ENCODE measurements around the gene AHNAK2. TPM values are rescaled to one million over a fixed set of nuclear protein-coding genes. Genes with fewer than 3 reads are reported as not detected.

Gene AHNAK2
- total RNA-seq, 1 donor from 2014 or later: 26.9 TPM

DNA sequence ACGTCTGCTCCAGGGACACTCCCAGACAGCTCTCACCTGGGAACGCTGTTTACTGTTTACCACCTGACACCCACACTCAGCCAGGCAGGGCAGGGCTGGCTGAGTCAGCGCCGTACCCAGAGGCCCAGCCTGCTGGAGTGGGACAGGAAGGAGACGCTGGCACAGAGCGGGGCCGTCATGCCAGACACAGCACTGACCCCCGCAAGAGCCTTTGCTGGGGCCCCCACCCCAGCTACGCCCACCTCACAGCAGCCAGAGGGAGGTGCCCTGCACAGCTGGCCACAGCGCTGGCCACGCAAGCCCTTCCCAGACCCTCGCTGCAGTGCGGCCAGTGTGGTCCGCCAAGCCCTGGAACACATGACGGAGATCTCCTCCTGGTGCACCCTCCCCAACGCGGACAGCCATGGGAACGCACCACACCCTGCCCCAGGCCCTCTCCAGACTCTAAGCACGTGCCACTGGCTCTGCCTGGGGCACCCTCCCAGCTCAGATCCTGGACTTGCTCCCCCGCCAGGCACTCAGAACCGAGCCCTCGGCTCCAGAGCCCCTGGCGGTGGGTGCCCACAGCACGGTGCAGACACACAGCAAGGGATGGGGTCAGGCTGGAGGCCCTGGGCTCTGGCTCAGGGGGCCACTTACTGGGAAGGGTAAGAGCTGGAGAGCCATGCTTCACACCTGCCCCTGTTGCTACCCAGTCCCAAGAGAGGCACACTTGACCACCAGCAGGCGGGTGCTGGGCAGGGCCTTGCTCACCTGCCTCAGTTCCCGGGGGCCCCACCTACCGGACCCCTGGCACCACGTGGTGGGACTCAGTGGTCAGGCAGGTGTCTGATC, 5.7 kb downstream of the AHNAK2 start:
- no peak overlapping the region for H3K27ac Mint-ChIP-seq (ENCODE audit: unreplicated experiment)
- H3K27me3 Mint-ChIP-seq (ENCODE audit: unreplicated experiment): peaks cover 10% of the 10 kb centered on the region
- TF ChIP-seq, protein P1, sequence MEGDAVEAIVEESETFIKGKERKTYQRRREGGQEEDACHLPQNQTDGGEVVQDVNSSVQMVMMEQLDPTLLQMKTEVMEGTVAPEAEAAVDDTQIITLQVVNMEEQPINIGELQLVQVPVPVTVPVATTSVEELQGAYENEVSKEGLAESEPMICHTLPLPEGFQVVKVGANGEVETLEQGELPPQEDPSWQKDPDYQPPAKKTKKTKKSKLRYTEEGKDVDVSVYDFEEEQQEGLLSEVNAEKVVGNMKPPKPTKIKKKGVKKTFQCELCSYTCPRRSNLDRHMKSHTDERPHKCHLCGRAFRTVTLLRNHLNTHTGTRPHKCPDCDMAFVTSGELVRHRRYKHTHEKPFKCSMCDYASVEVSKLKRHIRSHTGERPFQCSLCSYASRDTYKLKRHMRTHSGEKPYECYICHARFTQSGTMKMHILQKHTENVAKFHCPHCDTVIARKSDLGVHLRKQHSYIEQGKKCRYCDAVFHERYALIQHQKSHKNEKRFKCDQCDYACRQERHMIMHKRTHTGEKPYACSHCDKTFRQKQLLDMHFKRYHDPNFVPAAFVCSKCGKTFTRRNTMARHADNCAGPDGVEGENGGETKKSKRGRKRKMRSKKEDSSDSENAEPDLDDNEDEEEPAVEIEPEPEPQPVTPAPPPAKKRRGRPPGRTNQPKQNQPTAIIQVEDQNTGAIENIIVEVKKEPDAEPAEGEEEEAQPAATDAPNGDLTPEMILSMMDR (IDR thresholded peaks at IDR 0.05; ENCODE audit: unreplicated experiment): no peak
- peaks cover 15% of the 10 kb centered on the region for H3K4me1 Mint-ChIP-seq (ENCODE audit: unreplicated experiment)
- no peak overlapping the region for H3K4me3 Mint-ChIP-seq (ENCODE audit: unreplicated experiment)
- no peak for DNase-seq (ENCODE audit: low spot score)
- H3K36me3 Mint-ChIP-seq (ENCODE audit: low read depth, unreplicated experiment): no peaks in the 10 kb centered on the region
- no peaks in the 10 kb centered on the region for H3K9me3 Mint-ChIP-seq (ENCODE audit: unreplicated experiment)

DNA sequence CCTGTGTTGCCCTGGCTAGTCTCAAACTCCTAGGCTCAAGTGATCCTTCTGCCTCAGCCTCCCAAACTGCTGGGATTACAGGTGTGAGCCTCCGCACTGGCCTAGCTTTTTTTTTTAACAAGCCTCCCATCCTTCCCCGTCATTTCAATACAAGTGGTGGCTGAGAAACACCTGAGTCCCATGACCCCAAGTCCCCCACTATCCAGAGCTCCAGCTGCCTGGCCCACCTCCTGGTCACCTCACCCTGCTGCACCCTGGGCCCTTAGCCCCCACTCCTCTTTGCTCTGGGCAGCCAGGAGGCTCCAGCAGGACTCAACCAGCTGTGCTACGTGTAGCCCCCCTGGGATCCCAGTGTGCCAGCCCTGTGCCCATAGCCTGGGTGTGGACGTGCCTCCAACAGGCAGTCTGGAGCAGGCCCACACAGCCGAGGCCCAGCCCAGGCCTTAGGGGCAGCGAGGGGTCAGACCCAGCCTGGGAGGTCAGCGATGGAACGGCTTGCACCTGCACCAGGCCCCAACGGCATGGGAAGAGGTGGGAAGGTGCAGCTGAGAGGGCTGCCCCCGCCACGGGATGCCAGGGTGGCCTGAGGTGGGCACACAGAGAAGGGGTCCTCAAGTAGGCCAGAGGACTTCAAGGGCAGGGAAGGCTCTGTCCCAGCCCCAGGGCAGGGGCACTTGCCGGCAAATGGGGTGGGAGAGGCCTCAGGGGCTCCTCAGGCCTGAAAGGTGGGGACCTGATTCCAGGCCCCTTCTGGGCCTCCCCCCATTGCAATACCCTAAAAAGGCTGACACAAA, 6.5 kb downstream of the AHNAK2 start:
- Mint-ChIP-seq H3K27ac (ENCODE audit: unreplicated experiment) (no peak overlapping the region), H3K4me1 (ENCODE audit: unreplicated experiment) (peaks cover 15% of the 10 kb centered on the region), H3K9me3 (ENCODE audit: unreplicated experiment) (no peaks in the 10 kb centered on the region), H3K36me3 (ENCODE audit: low read depth, unreplicated experiment) (no peaks in the 10 kb centered on the region), H3K4me3 (ENCODE audit: unreplicated experiment) (no peak overlapping the region), H3K27me3 (ENCODE audit: unreplicated experiment) (peaks cover 10% of the 10 kb centered on the region)
- TF ChIP-seq, protein P1 (IDR thresholded peaks at IDR 0.05; ENCODE audit: unreplicated experiment): no peak
- no peak for DNase-seq (ENCODE audit: low spot score)

DNA sequence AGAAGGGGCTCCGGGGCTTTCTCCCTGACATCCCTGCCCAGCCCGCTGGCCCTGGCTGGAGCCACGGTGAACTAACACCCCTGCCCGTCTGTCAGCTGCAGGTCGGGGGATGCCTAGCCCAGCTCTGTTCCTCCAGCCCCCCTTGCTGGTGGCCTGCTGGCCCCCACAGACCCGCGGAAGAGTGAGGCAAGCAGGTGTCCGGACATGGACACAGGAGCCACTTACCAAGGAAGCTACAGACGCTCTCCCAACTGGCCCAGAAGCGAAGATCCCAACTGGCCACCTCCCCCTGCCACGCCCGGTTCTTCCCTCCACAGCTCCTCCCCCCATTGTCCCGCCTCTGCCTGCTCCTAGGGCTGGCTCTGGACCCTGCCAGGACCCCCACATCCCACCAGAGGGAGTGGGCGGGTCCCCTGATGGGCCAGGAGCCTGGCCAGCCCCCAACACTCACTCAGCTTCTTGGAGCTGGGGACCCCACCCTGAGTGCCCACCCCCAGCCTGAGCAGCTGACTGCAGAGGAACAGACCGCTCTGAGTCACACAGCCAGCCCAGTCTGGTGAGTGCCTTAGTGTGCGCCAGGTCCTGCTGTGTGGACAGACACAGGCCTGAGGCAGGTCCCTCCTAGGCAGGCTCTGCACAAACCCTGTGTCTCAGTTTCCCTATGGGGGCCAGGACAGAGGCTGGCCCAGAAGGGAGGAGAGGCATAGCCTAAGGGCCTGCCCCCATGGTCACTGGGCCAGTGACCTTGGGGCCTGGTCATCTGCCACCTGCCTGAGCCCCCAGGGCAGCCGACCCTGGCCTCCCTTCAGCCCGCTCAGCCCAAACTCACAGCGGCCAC, 7.7 kb downstream of the AHNAK2 start:
- peaks cover 10% of the 10 kb centered on the region for H3K27me3 Mint-ChIP-seq (ENCODE audit: unreplicated experiment)
- no peaks in the 10 kb centered on the region for H3K9me3 Mint-ChIP-seq (ENCODE audit: unreplicated experiment)
- TF ChIP-seq, protein P1 (IDR thresholded peaks at IDR 0.05; ENCODE audit: unreplicated experiment): no peak
- DNase-seq (ENCODE audit: low spot score): no peak
- H3K4me3 Mint-ChIP-seq (ENCODE audit: unreplicated experiment): no peak overlapping the region
- no peaks in the 10 kb centered on the region for H3K36me3 Mint-ChIP-seq (ENCODE audit: low read depth, unreplicated experiment)
- H3K4me1 Mint-ChIP-seq (ENCODE audit: unreplicated experiment): peaks cover 12% of the 10 kb centered on the region
- H3K27ac Mint-ChIP-seq (ENCODE audit: unreplicated experiment): no peak overlapping the region

DNA sequence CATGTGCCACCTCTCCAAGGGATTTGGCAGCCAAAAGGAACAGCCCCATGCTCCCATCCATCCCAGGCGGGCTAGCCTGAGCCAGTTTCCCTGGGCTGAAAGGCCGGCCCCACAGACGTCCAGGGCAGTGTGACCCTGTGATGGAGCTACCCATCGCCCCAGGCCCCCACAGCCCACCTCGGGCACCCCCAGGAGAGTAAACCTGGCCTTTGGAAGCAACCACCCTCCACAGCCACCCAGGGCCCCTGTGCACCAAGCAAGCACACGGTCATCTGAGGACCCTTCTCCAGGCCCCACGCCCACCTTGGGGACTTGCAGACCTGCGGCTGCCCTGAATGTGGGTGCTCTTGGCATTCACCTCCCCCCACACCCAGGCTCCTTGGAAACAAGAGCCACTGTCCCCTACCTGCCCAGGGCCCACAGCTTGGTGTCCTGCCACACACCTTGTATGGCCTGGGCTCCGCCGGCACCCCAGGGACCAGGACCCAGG, 8.4 kb downstream of the AHNAK2 start:
- no peaks in the 10 kb centered on the region for H3K36me3 Mint-ChIP-seq (ENCODE audit: low read depth, unreplicated experiment)
- peaks cover 12% of the 10 kb centered on the region for H3K4me1 Mint-ChIP-seq (ENCODE audit: unreplicated experiment)
- H3K4me3 Mint-ChIP-seq (ENCODE audit: unreplicated experiment): no peak overlapping the region
- H3K27me3 Mint-ChIP-seq (ENCODE audit: unreplicated experiment): peaks cover 10% of the 10 kb centered on the region
- no peak overlapping the region for H3K27ac Mint-ChIP-seq (ENCODE audit: unreplicated experiment)
- TF ChIP-seq, protein P1 (IDR thresholded peaks at IDR 0.05; ENCODE audit: unreplicated experiment): no peak
- no peak for DNase-seq (ENCODE audit: low spot score)
- H3K9me3 Mint-ChIP-seq (ENCODE audit: unreplicated experiment): no peaks in the 10 kb centered on the region

All from endothelial cell (in vitro differentiated cells).